Measurements from ENCODE around the gene RAD52. TPM values are rescaled to one million over a fixed set of nuclear protein-coding genes. Genes with fewer than 3 reads are reported as not detected.

Gene RAD52
- 10 to 100 TPM in 2 of 3 donors, 1 to 10 TPM in 1; 9.4 to 15.5 (median 13.7) TPM for total RNA-seq
- 23.9 TPM for total RNA-seq (2013)

- peak; percentile 93 to 98 for DNase-seq
- peak; percentile 91 for TF ChIP-seq CTCF (IDR thresholded peaks at IDR 0.05)
- H3K36me3 ChIP-seq (ENCODE audit: control insufficient read depth, insufficient read depth, low read length), result no peaks in the 10 kb centered on the region
- Mint-ChIP-seq H3K9me3 (no peaks in the 10 kb centered on the region), H3K4me1 (peaks cover 26 to 28% of the 10 kb centered on the region in 2 donors), H3K36me3 (no peaks in the 10 kb centered on the region), H3K4me3 (peak within 1 kb of the TSS; percentile 98), H3K27me3 (ENCODE audit: low read depth in 2 of 2) (no peaks in the 10 kb centered on the region), H3K27ac (peak within 1 kb of the TSS; percentile 95 to 97)
- ATAC-seq, result peak; percentile 90 to 97 (median 91)
- no peaks in the 10 kb centered on the region for H3K27me3 ChIP-seq (ENCODE audit: control insufficient read depth, insufficient read depth, low read length)
- H3K4me3 ChIP-seq (ENCODE audit: low read length), result peak within 1 kb of the TSS; percentile 78
- no peaks in the 10 kb centered on the region for H3K9me3 ChIP-seq (ENCODE audit: control insufficient read depth, insufficient read depth, low read length)
- intact Hi-C loops (cut with micrococcal nuclease), result loop anchor here (1.0 to 5.0 kb wide), 6 partner anchors 41 to 387 kb away; partner anchors contain the start of genes ERC1 and WNK1
- peaks cover 15% of the 10 kb centered on the region for H3K4me1 ChIP-seq (ENCODE audit: control insufficient read depth, insufficient read depth, low read length)
- H3K27ac ChIP-seq (ENCODE audit: low read length), result peak within 1 kb of the TSS; percentile 54
- WGBS (ENCODE audit: insufficient coverage), result under 1% methylated on average over 54 of the region's 58 CpGs
Observed at GRCh38 chr12:949453-950191, at the start of gene RAD52. Gene RAD52, minus strand, starts transcription at chr12:949694. Its CDS starts 16,636 bp downstream, at chr12:933058.

DNA sequence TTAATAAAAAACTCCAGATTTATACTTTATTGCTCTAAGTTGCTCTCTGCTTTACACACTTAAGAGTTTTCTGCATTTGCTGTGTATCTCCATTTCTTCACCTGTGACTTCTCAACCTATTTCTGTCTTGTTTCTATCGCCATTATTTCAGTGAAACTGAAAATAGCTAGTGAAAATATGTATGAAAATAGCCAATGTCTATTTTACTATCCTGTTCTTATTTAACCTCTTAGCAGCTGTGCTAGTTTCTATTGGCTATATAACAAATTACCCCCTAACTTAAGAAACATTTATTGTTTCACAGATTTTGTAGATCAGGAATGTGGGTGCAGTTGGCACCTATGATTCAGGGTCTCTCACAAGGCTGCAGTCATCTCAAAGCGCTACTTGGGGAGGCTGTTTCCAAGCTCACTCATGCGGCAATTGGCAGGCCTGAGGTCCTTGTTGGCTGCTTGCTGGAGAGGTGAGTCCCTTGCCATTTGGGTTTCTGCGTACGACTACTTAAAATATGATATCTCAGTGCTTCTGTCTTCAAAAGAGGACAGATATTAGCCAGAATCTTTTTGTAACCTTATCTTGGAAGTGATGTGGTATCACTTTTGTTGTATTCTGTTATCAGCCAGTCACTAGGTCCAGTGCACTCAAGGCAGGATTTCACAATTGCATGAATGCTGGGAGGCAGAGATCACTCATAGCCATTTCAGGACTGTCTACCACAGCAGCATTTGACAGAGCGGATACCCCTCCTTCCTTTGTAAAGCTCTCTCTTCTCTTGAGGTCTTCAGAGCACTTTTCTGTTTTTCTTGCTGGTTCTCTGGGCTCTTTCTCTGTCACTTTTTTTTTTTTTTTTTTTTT lies 48.8 kb upstream of the RAD52 start:
- 91% methylated on average over 5 of the region's 6 CpGs for WGBS (ENCODE audit: insufficient coverage)
- no peaks in the 10 kb centered on the region for H3K36me3 Mint-ChIP-seq
- H3K9me3 Mint-ChIP-seq, result no peaks in the 10 kb centered on the region
- H3K4me3 ChIP-seq (ENCODE audit: low read length), result no peak overlapping the region
- H3K27me3 Mint-ChIP-seq (ENCODE audit: low read depth in 2 of 2), result no peaks in the 10 kb centered on the region
- ATAC-seq (no peak), DNase-seq (no peak)
- intact Hi-C loops (cut with micrococcal nuclease), result no loop called here
- peaks cover 6 to 14% of the 10 kb centered on the region in 2 donors for H3K4me1 Mint-ChIP-seq
- no peak overlapping the region for H3K27ac Mint-ChIP-seq
- H3K36me3 ChIP-seq (ENCODE audit: control insufficient read depth, insufficient read depth, low read length), result no peaks in the 10 kb centered on the region
- H3K4me3 Mint-ChIP-seq, result no peak overlapping the region
- H3K27me3 ChIP-seq (ENCODE audit: control insufficient read depth, insufficient read depth, low read length), result no peaks in the 10 kb centered on the region
- no peaks in the 10 kb centered on the region for H3K9me3 ChIP-seq (ENCODE audit: control insufficient read depth, insufficient read depth, low read length)
- no peak overlapping the region for H3K27ac ChIP-seq (ENCODE audit: low read length)
- H3K4me1 ChIP-seq (ENCODE audit: control insufficient read depth, insufficient read depth, low read length), result no peaks in the 10 kb centered on the region
- TF ChIP-seq CTCF (IDR thresholded peaks at IDR 0.05), result no peak

GRCh38 chr12:997505-997904 lies 48.0 kb upstream of the RAD52 start:
- no peak overlapping the region for H3K4me3 Mint-ChIP-seq
- Histone ChIP-seq H3K27ac (ENCODE audit: low read length) (no peak overlapping the region), H3K4me3 (ENCODE audit: low read length) (no peak overlapping the region), H3K4me1 (ENCODE audit: control insufficient read depth, insufficient read depth, low read length) (no peaks in the 10 kb centered on the region), H3K36me3 (ENCODE audit: control insufficient read depth, insufficient read depth, low read length) (no peaks in the 10 kb centered on the region), H3K9me3 (ENCODE audit: control insufficient read depth, insufficient read depth, low read length) (no peaks in the 10 kb centered on the region), H3K27me3 (ENCODE audit: control insufficient read depth, insufficient read depth, low read length) (no peaks in the 10 kb centered on the region)
- peaks cover 6 to 18% of the 10 kb centered on the region in 2 donors for H3K4me1 Mint-ChIP-seq
- TF ChIP-seq CTCF (IDR thresholded peaks at IDR 0.05), result no peak
- no peaks in the 10 kb centered on the region for H3K9me3 Mint-ChIP-seq
- no peak overlapping the region for H3K27ac Mint-ChIP-seq
- H3K36me3 Mint-ChIP-seq, result no peaks in the 10 kb centered on the region
- intact Hi-C loops (cut with micrococcal nuclease), result no loop called here
- H3K27me3 Mint-ChIP-seq (ENCODE audit: low read depth in 2 of 2), result no peaks in the 10 kb centered on the region
- ATAC-seq, result no peak
- no peak for DNase-seq
- 88% methylated on average over 1 of the region's 1 CpG for WGBS (ENCODE audit: insufficient coverage)
